Lung (tissue), 12 donors: ENCODE results near the gene BPIFB1. TPM values are rescaled to one million over a fixed set of nuclear protein-coding genes. Genes with fewer than 3 reads are reported as not detected.

Experiments
- ATAC-seq: fragments of 200-7000 bp; cut with Tn5 transposase; one replicate; pipeline ENCODE4 v1.9.1; 2020; ENCODE audit warnings: moderate number of reproducible peaks; ENCODE audit not compliant: insufficient read depth, low FRiP score
- DNase-seq, 3 donors: peaks; one replicate each; pipeline ENCODE4 v3.0.0-alpha.2; 2013 to 2017
- H3K27ac ChIP-seq, 2 donors: one replicate each; pipeline ENCODE4 v1.5.1; 2013; ENCODE audit warnings: mild to moderate bottlenecking in 2 of 2, moderate library complexity in 2 of 2, control low read depth in 1 of 2, inconsistent platforms in 1 of 2, low read depth in 1 of 2, low read length in 1 of 2
- H3K27me3 ChIP-seq, 3 donors: one replicate each; pipeline ENCODE4 v1.5.1; 2013; ENCODE audit warnings: low read length in 2 of 3; ENCODE audit not compliant: control insufficient read depth in 3 of 3, insufficient read depth in 3 of 3
- H3K36me3 ChIP-seq, 4 donors: one replicate each; pipeline ENCODE4 v1.5.1; 2013; ENCODE audit warnings: low read length in 4 of 4, mild to moderate bottlenecking in 1 of 4, moderate library complexity in 1 of 4; ENCODE audit not compliant: control insufficient read depth in 4 of 4, insufficient read depth in 4 of 4
- H3K4me1 ChIP-seq, 5 donors: one replicate each; pipeline ENCODE4 v1.5.1; 2013; ENCODE audit warnings: low read length in 5 of 5, mild to moderate bottlenecking in 2 of 5, moderate library complexity in 1 of 5; ENCODE audit not compliant: control insufficient read depth in 5 of 5, insufficient read depth in 5 of 5
- H3K4me3 ChIP-seq: one replicate; pipeline ENCODE4 v1.5.1; 2013; ENCODE audit warnings: mild to moderate bottlenecking, control low read depth, moderate library complexity
- H3K9ac ChIP-seq, 2 donors: one replicate each; pipeline ENCODE4 v1.5.1; 2013; ENCODE audit warnings: low read length in 2 of 2, control low read depth in 1 of 2; ENCODE audit not compliant: insufficient read depth in 1 of 2
- H3K9me3 ChIP-seq, 4 donors: one replicate each; pipeline ENCODE4 v1.5.1; 2013; ENCODE audit warnings: low read length in 3 of 4, mild to moderate bottlenecking in 1 of 4, moderate library complexity in 1 of 4; ENCODE audit not compliant: control insufficient read depth in 4 of 4, insufficient read depth in 3 of 4
- CTCF ChIP-seq: IDR thresholded peaks from 2 replicates; pipeline ENCODE4 v1.5.1; 2012; ENCODE audit warnings: mild to moderate bottlenecking; ENCODE audit errors: control extremely low read depth, extremely low read depth
- whole genome bisulfite sequencing, 2 donors: extraction: QIAGEN DNeasy Blood & Tissue Kit; methylation state at CpG; one replicate each; pipeline ENCODE4 v1.1.7; 2013; 5-methylcytosine and 5-hydroxymethylcytosine counted together
- polyA plus RNA-seq, 2 donors: library from polyadenylated mRNA; stranded (reverse); fragments of 200-250 nt; gene quantifications; one replicate each; pipeline ENCODE4 v1.2.1, GENCODE V29; 2013
- total RNA-seq, 2 donors: library from RNA; depleted of rRNA in 1 of 2; stranded (reverse); fragments of >200 nt in 1 of 2; gene quantifications; one replicate each; pipeline ENCODE4 v1.2.1, GENCODE V29; 2014 to 2021
- donor health status: control.
- donor health status: control.
- donor health status: Bipolar disorder and iron deficiency.
- donor health status: healthy.
- donor health status: DM: yes; HTN: yes; CAD: no.

The BPIFB1 gene
- total and polyA plus RNA-seq, 4 donors, result 61.9 to 445 (median 292) TPM

- H3K9ac ChIP-seq, result no peak overlapping the region
- peaks cover 0 to 7% (median 0%) of the 10 kb centered on the region in 3 donors for H3K27me3 ChIP-seq
- DNase-seq (no peak), ATAC-seq (no peak)
- peaks cover 0 to 7% (median 0%) of the 10 kb centered on the region in 4 donors for H3K9me3 ChIP-seq
- 74 to 81% methylated on average over 10 of the region's 10 CpGs for WGBS, 2 donors
- no peaks in the 10 kb centered on the region for H3K36me3 ChIP-seq
- no peak overlapping the region for H3K27ac ChIP-seq
- TF ChIP-seq CTCF, result no peak
- H3K4me3 ChIP-seq, result no peak overlapping the region
- no peaks in the 10 kb centered on the region for H3K4me1 ChIP-seq
These were observed 37.0 kb downstream of the BPIFB1 start for GRCh38 chr20:33320006-33320405.

GRCh38 chr20:33322456-33322855 lies 39.4 kb downstream of the BPIFB1 start:
- no peak for TF ChIP-seq CTCF
- H3K4me1 ChIP-seq, result no peaks in the 10 kb centered on the region
- peaks cover 0 to 7% (median 0%) of the 10 kb centered on the region in 3 donors for H3K27me3 ChIP-seq
- peaks cover 0 to 7% (median 0%) of the 10 kb centered on the region in 4 donors for H3K9me3 ChIP-seq
- DNase-seq, result no peak
- no peaks in the 10 kb centered on the region for H3K36me3 ChIP-seq
- WGBS, 2 donors, result 85 to 86% methylated on average over 2 to 3 of the region's 3 CpGs
- no peak overlapping the region for H3K4me3 ChIP-seq
- H3K9ac ChIP-seq, result no peak overlapping the region
- ATAC-seq, result no peak
- H3K27ac ChIP-seq, result no peak overlapping the region

GRCh38 chr20:33323236-33323635 lies 40.2 kb downstream of the BPIFB1 start:
- DNase-seq (no peak), ATAC-seq (no peak)
- Histone ChIP-seq H3K27me3 (peaks cover 0 to 7% (median 0%) of the 10 kb centered on the region in 3 donors), H3K9ac (no peak overlapping the region), H3K9me3 (peaks cover 0 to 7% (median 0%) of the 10 kb centered on the region in 4 donors), H3K4me3 (no peak overlapping the region), H3K4me1 (no peaks in the 10 kb centered on the region), H3K27ac (no peak overlapping the region), H3K36me3 (no peaks in the 10 kb centered on the region)
- 27 to 43% methylated on average over 8 of the region's 8 CpGs for WGBS, 2 donors
- no peak for TF ChIP-seq CTCF

GRCh38 chr20:33325350-33325749 lies 42.3 kb downstream of the BPIFB1 start:
- peaks cover 0 to 6% (median 0%) of the 10 kb centered on the region in 3 donors for H3K27me3 ChIP-seq
- ATAC-seq, result no peak
- no peak overlapping the region for H3K9ac ChIP-seq

More at GRCh38 chr20:33325350-33325749, 42.3 kb downstream of the BPIFB1 start:
- Histone ChIP-seq H3K4me1 (no peaks in the 10 kb centered on the region), H3K36me3 (no peaks in the 10 kb centered on the region), H3K4me3 (no peak overlapping the region), H3K27ac (no peak overlapping the region), H3K9me3 (peaks cover 0 to under 1% (median 0%) of the 10 kb centered on the region in 4 donors)
- WGBS, 2 donors, result 61 to 91% methylated on average over 2 of the region's 2 CpGs
- no peak for TF ChIP-seq CTCF
- no peak for DNase-seq
